HG03045 (cell line): Measurements from ENCODE around the gene NRN1.
"Not testable (repeated sequence)": the region's sequence is repeated elsewhere in the genome, so short reads cannot be mapped to it uniquely, and the experiment has no call there.

Source experiments
- ATAC-seq: cut with Tn5 transposase; IDR thresholded peaks from one replicate; pipeline ENCODE4 v1.9.1; 2021; ENCODE audit warnings: mild to moderate bottlenecking, moderate library complexity; ENCODE audit not compliant: unreplicated experiment

NRN1 gene

DNA sequence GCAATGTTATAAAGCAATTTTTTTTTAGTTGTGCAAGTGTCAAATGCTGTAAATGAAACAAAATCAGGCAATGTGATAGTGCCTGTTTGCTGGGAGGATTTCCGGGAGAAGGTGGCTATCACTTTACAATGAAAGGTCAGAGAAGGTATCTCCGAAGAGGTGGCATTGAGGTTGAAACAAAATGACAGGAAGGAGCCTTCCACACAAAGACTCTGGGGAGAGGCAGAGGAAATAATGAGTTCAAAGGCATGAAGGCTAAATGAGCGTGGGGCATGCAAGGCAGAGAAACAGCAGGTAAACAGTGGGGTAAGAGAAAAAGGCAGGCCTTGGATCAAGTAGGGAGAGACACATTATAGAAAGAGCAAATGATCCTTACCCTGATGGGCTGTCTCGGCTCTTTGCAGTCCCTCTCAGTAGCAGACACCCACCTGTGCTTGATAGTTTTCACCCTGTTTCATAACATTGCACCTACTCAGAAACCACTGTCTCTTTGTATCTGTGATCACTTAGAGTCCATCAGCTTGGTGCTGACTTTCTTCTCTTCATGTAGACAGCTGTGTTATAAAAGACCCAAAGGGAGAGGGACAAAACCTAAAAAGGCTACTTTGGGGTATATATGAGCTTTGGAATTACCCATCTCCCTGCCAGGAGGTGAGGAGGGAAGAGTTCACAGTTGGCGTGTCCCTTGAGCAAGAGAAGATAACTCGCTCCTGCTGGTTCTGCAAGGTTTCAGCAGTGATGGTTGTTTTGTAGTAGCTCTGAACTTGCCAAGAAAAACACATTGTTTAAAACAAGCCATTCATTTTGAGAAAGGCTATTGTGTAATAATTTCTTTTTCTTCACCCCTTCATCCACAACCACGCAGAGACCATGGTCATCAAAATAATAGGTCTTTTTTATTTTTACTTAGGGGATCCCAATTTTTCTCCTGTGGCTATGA is 22.3 kb downstream of the NRN1 start:
- ATAC-seq, result no peak

DNA sequence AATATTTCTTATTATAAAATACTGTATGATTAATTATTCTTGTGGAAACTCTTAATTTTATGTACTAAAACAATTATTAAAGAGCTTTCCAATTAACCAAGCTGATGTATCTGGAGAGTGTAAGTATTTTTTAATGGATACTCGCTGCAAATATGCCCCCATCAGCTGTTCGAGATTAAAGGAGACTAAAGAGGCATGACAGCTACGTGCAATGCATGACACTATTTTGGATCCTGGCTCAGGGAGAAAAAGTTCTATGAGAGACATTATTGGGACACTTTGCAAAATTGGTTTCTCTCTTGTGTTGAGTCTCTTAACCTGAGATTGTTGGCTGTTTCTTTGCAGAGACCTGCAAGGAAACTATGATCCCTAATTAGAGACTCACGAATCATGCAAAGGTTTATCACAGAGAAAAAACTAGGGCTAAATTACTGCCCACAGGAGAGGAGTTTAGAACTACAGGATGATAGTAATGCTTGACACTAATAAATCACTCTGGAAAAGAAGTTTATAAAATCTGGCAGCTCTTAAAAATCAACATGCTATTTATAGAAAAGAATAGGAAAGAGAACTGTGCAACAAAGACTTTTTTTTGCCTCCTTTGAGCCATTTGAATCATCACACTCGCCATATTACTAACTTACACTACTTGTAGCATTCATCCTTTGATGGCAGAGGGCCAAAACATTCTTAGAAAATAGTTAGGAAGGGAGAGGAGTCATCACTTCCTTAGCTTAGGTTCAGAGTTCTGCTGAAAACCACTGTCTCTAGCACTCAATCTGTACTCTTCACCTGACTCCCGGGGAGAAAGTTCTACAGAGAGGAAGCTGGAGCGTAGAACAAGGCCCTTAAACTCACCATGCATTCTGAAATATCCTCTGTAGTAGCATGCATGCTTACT is 25.3 kb downstream of the NRN1 start:
- ATAC-seq, result no peak

DNA sequence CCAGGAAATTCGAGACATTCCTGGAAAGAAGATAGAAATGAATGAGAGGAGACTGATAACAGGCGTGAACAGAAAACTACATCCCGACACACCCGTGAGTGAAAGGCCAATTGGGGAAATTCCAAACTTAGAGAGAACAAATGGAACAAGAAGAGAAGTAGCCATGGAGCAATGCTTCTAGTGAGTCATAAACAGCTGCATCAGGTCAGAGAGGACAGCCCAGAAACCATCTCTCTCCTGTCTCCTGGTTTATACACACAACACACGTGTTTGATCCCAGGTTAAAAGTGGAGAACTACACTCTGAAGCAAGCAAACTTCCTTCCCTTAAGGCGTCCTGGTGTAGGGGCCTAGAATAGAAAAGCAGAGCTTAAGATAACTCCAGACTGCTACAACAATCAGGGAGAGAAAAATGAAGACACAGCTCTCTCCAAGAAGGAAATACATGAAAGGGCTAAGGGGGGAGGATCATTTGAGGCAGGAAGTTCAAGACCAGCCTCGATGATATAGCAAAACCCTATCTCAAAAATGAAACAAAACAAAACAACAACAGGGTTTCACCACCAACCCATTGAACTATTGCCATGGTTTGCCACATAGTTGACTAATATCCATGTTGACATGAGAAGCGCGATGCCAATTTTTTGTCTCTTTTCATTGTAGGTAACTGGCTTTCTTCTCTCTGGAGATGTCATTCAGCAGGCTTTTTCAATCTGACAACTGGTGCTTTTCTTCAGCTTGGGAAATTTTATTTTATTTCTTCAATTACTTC is 26.9 kb downstream of the NRN1 start:
- ATAC-seq, result no peak

DNA sequence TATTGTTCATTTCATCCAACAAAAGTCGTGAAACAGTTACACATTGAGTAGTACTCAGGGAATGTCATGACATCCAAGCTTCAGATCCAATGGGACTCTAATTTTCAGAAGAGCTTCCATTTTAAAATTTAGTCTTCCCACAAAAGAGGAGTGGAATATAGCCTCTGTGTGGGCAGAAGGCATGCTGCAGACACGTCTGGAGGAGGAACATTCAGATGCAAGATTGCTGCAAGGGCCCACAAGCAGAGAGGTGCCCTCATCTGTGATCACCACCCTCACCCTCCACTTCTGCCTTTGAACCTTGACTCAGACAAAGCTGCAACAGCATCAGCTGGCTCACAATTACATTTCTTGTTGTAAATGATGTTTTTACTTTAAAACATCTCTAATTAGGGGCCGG is 29.9 kb downstream of the NRN1 start:
- no peak for ATAC-seq

DNA sequence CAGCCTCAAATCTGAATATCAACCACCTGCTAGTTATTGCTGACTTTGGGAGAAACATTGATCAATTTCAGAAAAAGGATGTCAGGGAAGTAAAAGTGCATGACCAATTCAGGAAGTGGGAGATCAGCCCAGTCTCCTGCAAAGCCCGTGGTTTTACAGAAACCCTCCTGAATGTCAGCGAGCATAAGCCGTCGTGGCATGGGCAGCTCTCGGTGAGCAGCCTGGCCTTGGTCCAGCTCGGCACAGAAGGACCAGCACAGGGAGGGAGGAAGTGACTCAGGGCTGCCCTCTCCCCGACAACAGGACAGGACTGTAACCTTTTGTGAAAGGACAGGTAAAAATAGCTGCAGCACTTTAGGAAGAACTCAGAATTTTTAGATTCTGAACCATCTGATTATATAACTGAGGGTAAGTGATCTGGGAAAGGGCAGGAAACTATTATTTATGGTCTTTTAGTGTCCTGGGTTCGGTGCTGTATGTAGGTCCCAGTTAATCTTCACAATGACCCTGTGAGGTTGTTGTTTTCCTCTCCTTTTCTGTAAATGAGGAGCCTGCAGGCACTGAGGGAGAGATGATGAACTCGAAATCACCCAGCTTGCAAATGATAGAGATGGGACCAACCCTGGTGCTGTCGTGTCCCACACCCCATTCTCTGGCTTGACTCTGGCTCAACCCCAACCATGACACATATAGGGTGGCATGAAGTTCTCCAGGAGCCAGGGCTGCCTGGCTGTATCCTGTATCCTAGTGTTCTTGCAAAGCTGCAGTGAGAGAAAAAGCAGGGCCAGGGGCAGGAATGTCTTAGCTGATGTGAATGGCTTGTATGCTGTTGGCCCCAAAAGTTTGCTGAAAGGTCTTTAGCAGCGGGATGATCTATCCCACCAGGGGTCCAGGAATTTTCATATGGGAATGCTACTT is 37.6 kb downstream of the NRN1 start:
- ATAC-seq, result no peak

DNA sequence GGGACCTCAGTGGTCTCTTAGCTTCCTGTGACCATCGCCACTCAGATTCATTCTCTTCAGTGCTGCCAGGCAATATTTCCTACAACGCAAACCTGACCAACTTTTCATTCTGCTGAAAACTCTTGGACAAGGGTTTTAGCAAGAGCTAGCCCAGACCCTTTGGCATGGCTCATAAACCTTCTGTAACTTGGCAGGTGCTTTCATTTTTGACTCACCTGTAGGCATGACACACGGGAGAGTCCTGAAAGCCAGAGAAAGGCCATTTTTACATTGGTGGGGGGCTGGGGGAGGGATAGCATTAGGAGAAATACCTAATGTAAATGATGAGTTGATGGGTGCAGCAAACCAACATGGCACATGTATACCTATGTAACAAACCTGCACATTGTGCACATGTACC is 38.7 kb downstream of the NRN1 start:
- not testable (repeated sequence) for ATAC-seq

DNA sequence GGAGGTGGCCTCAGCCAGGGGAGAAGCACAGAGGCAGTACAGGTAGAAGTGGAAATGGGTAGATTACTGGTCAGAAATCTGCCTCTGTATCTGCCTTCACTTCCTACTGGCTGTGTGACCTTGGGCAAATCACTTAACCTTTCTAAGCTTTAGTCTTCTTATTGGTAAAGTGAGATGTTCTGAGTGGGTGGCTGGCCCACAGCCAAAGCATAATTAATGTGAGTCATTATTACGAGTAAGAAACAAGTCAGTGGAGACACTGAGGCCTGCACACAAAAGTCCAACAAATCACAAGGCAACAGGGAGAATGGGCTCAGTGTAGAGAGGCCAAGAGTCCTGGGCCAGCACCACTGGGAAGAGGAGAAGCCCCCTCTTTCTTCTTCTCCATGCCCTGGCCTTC is 39.1 kb downstream of the NRN1 start:
- no peak for ATAC-seq

DNA sequence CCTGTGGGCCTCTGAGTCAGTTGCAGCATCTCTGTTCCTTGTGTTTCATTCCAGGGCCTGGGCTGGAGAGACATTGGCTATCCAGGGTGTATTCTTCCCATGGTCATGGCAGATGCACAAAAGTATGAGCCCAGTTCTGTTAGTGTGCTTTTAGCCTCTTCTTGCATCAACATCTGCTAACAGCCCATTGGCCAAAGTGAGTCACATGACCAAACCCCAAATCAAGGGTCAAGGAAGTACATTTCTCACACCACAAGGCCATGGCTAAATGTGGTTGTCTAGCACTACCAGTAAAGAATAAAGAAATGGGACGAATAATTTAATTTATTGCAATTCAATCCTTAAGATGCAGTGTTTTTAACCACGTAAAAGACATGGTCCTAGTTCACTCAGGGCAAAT is 43.9 kb downstream of the NRN1 start:
- ATAC-seq, result no peak

DNA sequence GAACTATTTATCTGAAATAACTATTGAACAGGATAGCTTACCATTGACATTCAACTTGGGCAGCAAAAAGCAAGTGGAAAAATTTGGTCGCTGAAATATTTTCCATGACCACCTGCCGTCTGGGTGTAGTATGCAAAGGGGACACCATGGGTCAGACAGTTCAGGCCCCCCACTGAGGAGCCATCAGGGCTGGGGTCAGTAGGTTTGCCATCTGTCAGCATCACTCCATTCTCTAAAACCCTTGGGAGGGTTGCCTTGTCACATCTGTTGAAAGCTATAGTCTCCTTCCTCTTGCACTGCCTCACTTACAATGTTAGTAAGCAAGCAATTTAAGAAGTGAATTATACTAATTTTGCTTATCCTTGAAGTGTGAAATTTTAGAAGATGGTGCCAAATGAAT is 44.9 kb downstream of the NRN1 start:
- no peak for ATAC-seq

DNA sequence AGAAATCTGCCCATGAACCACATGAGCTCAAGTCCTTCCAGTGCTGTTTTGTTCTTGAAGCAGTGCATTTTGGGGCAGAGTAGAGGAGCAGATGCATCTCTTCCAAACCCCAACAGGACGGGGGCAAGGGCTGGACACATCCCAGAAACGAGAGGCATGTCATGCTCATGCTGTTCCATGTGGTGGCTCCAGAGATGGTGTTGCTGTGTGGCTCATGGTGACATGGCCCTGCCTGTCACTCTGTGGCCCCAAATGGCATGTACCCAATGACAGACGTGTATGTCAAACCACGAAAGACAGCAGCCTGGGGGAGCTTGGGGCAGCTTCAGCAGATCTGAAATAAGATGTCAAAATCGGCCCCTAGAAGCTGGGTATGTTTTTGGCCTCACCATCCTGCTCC is 46.3 kb downstream of the NRN1 start:
- ATAC-seq, result no peak

DNA sequence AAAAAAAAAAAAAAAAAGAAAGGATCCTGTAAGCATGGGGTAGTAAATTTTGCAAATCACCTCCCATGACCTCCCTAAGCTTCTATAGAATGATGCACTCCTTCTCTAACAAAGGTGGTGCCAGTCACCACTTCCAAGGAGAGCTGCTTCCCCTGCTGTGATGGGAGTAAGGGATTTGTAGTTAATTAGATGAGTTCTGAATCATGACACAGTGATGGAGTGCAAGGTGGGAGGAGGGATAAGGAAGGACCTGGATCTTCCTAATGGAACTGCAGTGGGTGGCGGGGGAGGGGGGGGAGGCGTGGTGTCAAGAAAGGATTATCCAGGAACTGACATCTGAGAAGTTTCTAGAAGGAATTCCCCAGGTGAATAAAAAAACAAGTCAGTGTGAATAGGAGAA is 47.8 kb downstream of the NRN1 start:
- ATAC-seq, result no peak

DNA sequence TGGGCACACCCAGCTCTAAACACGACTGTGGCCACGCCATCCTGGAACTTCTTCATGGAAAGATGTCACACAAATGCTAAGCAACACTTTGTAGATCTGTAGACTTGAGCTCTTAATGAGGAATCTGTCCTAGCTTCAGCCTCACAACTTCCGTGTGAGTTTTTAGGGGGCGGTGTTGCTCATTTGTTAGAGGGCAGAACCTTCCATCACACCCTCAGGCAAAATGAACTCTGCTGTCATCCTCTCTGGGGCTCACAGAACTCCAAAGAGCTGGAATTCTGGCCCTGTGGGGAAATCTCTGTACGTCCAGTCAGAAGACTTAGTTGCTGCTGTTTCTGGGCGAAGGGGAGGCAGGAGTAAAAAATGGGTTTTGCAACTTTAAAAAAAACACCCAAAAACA is 49.8 kb downstream of the NRN1 start:
- no peak for ATAC-seq

DNA sequence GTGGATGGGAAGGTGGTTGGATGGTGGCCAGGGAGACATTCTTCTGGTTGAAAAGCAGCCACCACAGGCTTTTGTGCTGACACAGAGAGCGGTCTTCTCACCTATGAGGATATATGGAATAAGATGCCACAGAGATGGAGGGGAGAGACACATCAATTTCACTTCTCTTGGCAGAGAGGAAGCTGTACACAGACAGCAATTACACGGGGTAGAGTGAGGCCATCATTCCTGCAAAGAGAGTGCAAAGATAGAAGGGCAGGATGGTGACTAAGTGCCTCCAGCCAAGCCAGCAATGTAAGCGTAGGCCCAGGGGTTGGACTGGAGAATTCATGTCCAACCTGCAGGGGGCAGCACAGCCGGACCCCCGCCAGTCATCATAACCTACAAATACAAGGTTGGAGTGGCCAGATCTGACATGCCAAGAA is 56.4 kb downstream of the NRN1 start:
- no peak for ATAC-seq
